22Rv1 (cell line): ENCODE data around the gene DGKD.

Experiments used
- CTCF ChIP-seq: fragments of 450-650 bp; IDR thresholded peaks from 2 replicates; pipeline ENCODE4 v1.5.1; 2017; ENCODE audit warnings: mild to moderate bottlenecking
- ZFX ChIP-seq: fragments of 450-650 bp; IDR thresholded peaks from 2 replicates; pipeline ENCODE4 v1.6.1; 2017; ENCODE audit warnings: antibody characterized with exemption, borderline replicate concordance

DNA sequence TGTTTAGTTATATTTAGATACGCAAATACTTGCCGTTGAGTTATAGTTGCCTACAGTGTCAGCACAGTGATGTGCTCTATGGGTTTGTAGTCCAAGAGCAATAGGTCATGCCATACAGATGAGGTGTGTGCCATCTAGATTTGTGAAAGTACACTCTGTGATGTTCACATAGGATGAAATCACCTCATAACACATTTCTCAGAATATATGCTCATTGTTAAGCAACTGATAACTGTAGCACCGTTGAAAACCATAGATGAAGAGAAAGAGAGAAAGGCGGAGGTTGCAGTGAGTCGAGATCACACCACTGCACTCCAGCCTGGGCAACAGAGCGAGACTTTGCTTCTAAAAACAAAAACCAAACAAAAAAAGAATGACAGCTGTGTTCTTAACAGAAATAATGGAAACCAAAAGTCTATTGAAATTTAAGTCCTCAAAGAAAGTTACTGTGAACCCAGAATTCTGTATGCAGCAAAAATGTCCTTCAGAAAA is 9.5 kb downstream of the DGKD start:
- TF ChIP-seq CTCF (no peak), ZFX (no peak)
